22Rv1 (cell line): ENCODE results near the gene ATP6V1G2.

Experiments used
- H3K27ac ChIP-seq: fragments of 450-650 bp; 2 replicates; pipeline ENCODE4 v1.5.1; 2017
- ZFX ChIP-seq: fragments of 450-650 bp; IDR thresholded peaks from 2 replicates; pipeline ENCODE4 v1.6.1; 2017; ENCODE audit warnings: antibody characterized with exemption, borderline replicate concordance
- TF ChIP-seq, protein P1 (sequence below): fragments of 450-650 bp; IDR thresholded peaks from 2 replicates; pipeline ENCODE4 v1.5.1; 2017; ENCODE audit warnings: mild to moderate bottlenecking

ATP6V1G2 gene

DNA sequence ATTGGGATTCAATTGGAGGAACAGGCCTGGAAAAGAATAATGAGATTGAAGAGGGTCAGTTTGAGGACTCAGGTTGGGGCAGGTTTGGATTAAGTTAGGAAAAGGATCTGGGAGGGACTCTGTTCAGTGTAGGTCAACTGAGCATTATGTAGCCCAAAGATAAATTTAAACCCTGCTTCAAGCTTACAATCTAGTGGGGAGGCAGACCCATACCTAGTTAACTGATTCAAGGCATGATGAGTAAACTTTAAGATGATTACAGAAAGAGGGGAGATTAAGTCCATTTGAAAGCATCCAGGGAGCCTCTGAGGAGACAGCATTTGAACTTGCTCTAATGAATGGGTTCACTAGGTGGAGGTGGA, 14.3 kb upstream of the ATP6V1G2 start:
- H3K27ac ChIP-seq: no peak overlapping the region
- TF ChIP-seq, protein P1, sequence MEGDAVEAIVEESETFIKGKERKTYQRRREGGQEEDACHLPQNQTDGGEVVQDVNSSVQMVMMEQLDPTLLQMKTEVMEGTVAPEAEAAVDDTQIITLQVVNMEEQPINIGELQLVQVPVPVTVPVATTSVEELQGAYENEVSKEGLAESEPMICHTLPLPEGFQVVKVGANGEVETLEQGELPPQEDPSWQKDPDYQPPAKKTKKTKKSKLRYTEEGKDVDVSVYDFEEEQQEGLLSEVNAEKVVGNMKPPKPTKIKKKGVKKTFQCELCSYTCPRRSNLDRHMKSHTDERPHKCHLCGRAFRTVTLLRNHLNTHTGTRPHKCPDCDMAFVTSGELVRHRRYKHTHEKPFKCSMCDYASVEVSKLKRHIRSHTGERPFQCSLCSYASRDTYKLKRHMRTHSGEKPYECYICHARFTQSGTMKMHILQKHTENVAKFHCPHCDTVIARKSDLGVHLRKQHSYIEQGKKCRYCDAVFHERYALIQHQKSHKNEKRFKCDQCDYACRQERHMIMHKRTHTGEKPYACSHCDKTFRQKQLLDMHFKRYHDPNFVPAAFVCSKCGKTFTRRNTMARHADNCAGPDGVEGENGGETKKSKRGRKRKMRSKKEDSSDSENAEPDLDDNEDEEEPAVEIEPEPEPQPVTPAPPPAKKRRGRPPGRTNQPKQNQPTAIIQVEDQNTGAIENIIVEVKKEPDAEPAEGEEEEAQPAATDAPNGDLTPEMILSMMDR: no peak
- no peak for TF ChIP-seq ZFX

DNA sequence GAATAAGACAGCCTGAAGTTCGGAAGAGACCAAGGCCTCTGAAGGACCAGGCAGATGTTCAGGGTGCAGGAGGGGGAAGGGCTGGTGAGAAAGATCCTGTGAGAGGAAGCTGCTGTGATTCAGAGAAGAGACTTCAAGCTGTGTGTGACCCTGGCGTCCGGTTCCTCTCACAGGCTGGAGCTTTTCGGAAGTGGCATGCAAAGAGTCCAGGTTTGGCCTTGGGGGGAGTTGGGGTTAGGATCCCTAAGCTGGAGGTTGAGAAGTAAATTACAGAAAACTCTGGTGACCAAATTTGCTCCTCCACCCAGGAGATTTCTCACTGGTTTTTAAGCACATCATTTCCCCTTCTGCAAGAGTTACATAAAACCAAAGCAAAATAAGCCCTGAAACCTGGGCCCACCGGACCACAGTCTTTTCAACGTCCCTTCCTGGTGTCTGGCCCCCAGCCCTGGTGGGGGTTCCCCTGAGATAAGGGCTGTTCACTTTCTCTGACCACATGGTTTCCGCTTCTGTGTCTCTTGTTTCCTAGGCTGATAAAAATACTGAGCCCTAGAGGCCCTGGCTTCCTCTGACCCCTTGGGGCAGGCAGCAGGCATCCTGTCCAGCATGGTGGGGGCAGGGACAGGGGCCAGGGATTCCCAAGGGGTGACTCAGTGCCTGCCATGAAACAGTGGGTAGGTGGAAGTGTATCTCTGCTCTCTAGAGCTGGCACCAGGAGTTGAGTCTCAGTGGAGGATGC, 13.7 kb upstream of the ATP6V1G2 start:
- TF ChIP-seq, protein P1: no peak
- no peak for TF ChIP-seq ZFX
- no peak overlapping the region for H3K27ac ChIP-seq

DNA sequence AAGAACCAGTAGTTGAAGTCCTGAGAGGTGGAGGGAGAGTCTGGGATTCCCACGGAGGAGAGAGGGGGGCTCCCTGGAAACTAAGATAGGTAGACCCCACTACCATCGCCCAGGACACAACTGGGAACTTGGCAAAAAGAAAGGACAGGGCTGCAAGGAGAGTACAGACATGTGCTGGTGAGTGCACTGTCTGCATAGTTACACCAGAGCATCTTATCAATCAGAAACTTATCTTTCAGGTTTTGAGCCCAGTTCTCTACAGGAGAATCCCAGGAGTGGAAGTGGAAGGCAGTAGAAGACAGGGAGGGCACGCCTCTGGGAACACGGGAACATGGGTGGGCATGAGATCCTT, 13.2 kb upstream of the ATP6V1G2 start:
- TF ChIP-seq ZFX: no peak
- TF ChIP-seq, protein P1: no peak
- H3K27ac ChIP-seq: no peak overlapping the region

DNA sequence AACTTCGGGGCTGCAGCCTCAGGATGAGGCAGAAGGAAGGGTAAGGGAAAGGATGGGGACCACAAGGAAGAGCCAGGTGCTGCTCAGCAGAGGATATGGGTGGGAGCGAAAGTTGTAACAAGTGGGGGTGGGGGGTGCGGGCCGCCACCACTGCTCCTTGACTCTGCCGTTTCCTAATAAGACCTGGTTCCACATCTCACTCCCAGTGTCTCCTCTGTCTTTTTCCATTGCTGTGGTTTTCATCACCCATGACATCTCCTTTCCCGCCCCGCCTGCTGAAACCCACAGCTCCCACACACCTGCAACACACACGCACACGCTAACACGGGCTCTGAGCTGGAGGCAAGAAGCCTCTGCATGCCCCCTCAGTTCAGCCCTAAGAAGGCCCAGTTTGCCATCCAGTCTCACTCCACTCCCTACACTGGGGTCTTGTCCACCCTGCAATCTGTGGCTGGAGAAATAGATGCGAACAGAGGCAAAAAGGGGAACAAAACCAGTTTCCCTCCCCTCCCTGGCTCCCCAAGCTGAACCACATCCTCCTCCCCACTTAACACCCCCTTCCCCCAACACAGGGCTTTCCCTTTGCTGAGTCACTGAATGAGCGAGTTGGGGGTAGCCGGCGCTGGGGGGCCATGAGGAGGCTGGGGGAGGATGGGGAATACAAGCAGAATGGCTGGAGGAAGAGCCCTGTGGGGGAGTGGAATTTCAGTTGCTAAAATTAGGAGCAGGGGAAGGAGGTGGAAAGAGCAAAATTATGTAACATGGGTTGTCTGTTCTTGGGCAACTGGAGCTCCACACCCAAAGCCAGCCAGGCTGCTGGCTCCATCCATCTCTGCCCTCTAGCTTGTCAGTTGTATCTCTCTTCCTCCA, 12.5 kb upstream of the ATP6V1G2 start:
- H3K27ac ChIP-seq: no peak overlapping the region
- TF ChIP-seq, protein P1: no peak
- no peak for TF ChIP-seq ZFX

DNA sequence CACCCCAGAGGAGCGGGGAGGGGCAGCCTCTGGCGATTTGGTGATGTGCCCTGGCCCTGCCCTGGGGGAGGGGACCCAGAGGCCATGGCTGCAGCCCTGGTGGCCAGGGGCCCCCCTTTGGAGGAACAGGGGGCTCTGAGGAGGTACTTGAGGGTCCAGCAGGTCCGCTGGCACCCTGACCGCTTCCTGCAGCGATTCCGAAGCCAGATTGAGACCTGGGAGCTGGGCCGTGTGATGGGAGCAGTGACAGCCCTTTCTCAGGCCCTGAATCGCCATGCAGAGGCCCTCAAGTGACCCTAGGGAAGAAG, 11.9 kb upstream of the ATP6V1G2 start:
- TF ChIP-seq, protein P1: no peak
- TF ChIP-seq ZFX: no peak
- H3K27ac ChIP-seq: no peak overlapping the region

DNA sequence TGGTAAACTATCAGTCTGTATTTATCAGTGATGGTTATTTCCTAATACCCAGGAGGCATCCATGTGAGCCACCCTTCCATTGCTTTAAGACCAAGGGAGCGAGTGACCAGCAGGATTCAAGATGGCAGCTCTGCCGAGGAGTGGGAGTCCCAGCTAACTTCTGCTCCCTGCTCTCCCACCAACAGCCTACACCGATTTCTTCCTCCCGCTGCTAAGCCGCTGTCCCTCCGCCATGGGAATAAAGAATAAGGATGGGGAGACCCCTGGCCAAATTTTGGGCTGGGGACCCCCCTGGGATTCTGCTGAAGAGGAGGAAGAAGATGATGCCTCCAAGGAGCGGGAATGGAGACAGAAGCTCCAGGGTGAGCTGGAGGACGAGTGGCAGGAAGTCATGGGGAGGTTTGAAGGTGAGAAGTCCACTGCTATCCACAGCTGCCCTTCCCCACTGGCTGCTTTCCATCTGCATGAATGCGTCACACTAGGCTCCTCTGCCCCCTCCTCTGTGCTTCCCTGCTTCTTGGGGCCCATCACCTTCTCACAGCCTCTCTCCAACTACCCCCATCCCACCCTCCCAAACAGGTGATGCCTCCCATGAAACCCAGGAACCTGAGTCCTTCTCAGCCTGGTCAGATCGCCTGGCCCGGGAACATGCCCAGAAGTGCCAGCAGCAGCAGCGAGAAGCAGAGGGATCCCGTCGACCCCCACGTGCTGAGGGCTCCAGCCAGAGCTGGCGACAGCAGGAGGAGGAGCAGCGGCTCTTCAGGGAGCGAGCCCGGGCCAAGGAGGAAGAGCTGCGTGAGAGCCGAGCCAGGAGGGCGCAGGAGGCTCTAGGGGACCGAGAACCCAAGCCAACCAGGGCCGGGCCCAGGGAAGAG, 11.3 kb upstream of the ATP6V1G2 start:
- TF ChIP-seq, protein P1: no peak
- no peak for TF ChIP-seq ZFX
- no peak overlapping the region for H3K27ac ChIP-seq
